ENCODE data around the gene SLAMF9.

The SLAMF9 gene

GRCh38 chr1:159986093-159986492 lies 32.1 kb upstream of the SLAMF9 start:
- DNase-seq (ENCODE audit: low read depth, low spot score): no peak
- TF ChIP-seq CTCF (IDR thresholded peaks at IDR 0.05; ENCODE audit: low read depth, low read length): no peak
- in situ Hi-C loops (cut with HindIII; ENCODE audit: low sequenced_read_pairs): no loop called here
- H3K4me3 ChIP-seq (ENCODE audit: low read depth, low read length): no peak overlapping the region

- in situ Hi-C loops (cut with HindIII; ENCODE audit: low sequenced_read_pairs): no loop called here
- H3K4me3 ChIP-seq (ENCODE audit: low read depth, low read length): no peak overlapping the region
- TF ChIP-seq CTCF (IDR thresholded peaks at IDR 0.05; ENCODE audit: low read depth, low read length): no peak
- no peak for DNase-seq (ENCODE audit: low read depth, low spot score)
These were observed 31.4 kb upstream of the SLAMF9 start for GRCh38 chr1:159985473-159985872.

- TF ChIP-seq CTCF (IDR thresholded peaks at IDR 0.05; ENCODE audit: low read depth, low read length): no peak
- in situ Hi-C loops (cut with HindIII; ENCODE audit: low sequenced_read_pairs): no loop called here
- no peak overlapping the region for H3K4me3 ChIP-seq (ENCODE audit: low read depth, low read length)
- DNase-seq (ENCODE audit: low read depth, low spot score): no peak
These were observed 29.6 kb upstream of the SLAMF9 start for GRCh38 chr1:159983681-159984080.

- no peak for TF ChIP-seq CTCF (IDR thresholded peaks at IDR 0.05; ENCODE audit: low read depth, low read length)
- no peak for DNase-seq (ENCODE audit: low read depth, low spot score)
- in situ Hi-C loops (cut with HindIII; ENCODE audit: low sequenced_read_pairs): no loop called here
- H3K4me3 ChIP-seq (ENCODE audit: low read depth, low read length): no peak overlapping the region
These were observed 28.2 kb upstream of the SLAMF9 start for GRCh38 chr1:159982280-159982679.

GRCh38 chr1:159981351-159982055 lies 27.5 kb upstream of the SLAMF9 start:
- H3K4me3 ChIP-seq (ENCODE audit: low read depth, low read length): no peak overlapping the region
- in situ Hi-C loops (cut with HindIII; ENCODE audit: low sequenced_read_pairs): no loop called here
- DNase-seq (ENCODE audit: low read depth, low spot score): no peak
- no peak for TF ChIP-seq CTCF (IDR thresholded peaks at IDR 0.05; ENCODE audit: low read depth, low read length)

- in situ Hi-C loops (cut with HindIII; ENCODE audit: low sequenced_read_pairs): no loop called here
- no peak for TF ChIP-seq CTCF (IDR thresholded peaks at IDR 0.05; ENCODE audit: low read depth, low read length)
These were observed 26.7 kb upstream of the SLAMF9 start for GRCh38 chr1:159980786-159981185.

More at GRCh38 chr1:159980786-159981185, 26.7 kb upstream of the SLAMF9 start:
- no peak for DNase-seq (ENCODE audit: low read depth, low spot score)
- no peak overlapping the region for H3K4me3 ChIP-seq (ENCODE audit: low read depth, low read length)
